G401.6 (cell line): ENCODE data around the gene PARP11.

ENCODE experiments used
- FAIRE-seq: peaks from 2 replicates; lab custom pipeline; 2012; peaks lifted over from hg19 to GRCh38; lab: Jason Lieb, UNC

The PARP11 gene

DNA sequence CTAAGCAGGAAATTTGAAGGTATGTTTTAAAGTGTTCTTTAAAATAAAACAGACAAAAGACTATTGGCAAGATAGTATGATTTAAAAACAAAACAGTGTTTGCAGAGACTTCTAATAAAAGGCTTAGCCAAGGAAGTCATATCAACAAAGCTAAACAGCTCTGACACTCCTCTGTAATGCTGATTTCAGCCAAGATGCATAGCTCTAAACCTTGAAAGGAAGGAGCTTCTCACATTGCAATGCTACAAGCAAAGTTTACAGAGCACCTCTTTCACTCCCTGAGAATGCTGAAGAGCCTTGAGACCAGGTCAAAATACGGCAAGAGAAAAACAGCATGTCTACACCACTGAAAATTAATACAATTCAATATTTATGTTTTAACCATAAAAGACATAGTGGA, 51.8 kb downstream of the PARP11 start:
- FAIRE-seq, result no peak

GRCh38 chr12:3820122-3820521, 53.1 kb downstream of the PARP11 start:
- no peak for FAIRE-seq

- no peak for FAIRE-seq
Observed at GRCh38 chr12:3816266-3816665, 56.9 kb downstream of the PARP11 start.

DNA sequence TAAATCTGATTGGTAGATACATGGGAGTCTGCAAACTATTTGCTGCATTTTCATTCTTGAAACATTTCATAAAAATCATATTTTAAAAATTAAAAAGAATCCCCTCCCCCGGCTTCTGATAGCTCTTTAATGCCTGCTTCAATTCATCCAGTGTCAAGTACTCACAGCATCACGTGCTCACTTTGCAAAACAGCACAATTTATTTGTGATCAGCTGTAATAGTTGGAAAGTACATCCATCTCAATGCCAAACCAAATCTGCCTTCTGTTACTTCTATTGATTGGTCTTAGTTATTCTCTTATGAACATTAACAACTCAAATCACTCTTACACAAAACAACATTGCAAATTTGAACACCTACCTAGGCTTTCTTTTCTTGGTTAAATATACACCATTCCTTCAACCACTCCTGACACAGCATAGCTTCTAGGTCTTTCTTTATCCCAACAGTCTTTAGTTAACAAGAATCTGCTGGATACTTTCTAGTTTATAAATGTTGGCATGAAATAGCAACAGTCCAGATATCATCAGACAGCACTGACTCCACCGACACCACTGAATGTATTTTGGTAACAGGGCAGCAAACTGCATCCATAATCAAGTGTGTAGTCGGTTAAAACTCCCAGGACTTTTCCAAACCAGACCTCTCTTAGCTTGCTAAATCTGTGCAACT, 58.0 kb downstream of the PARP11 start:
- no peak for FAIRE-seq

DNA sequence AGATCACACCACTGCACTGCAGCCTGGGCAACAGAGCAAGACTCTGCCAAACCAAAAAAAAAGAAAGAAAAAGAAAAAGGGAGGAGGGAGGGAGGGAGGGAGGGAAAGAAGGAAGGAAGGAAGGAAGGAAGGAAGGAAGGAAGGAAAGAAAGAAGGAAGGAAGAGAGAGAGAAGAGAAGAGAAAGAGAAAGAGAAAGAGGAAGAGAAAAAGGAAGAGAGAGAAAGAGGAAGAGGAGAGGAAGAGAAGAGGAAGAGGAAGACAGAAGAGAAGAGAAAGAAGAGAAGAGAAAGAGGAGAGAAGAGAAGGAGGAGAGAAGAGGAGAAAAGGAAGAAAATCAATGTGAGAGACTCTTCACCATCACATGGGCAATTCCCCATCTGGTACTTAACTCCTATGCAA, 62.7 kb downstream of the PARP11 start:
- no peak for FAIRE-seq

GRCh38 chr12:3810016-3810370, 63.2 kb downstream of the PARP11 start:
- FAIRE-seq, result no peak

DNA sequence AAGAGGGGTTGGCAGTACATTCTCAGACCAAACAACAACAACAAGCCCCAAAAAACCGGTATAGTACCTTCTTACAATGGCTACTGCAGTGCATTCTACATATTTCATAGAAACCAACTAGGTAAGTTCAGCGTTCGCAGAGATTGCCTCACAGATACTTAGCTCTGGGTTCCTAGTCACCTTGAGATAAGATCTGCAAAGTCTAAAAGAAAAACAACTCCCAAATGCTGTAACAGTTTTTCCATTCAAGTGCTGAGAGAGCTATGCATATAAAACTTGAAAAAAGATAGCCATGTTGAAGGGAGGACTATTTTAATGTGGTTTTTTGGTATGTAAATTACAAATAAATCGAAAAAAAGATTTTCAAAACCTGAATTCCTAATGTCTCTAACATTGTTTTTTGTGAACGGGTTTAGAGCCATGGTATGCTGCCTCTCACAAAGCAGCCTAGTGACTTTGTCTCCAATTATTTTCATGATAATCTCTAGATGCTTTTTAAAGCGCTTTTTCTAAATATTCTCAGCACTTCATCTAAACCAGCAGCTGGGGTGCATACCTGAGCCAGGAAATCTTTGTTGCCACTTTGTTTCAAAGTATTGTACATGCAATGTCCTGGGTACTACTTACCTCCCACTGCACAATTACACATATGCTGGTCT, 63.7 kb downstream of the PARP11 start:
- no peak for FAIRE-seq

GRCh38 chr12:3805077-3805476, 68.1 kb downstream of the PARP11 start:
- no peak for FAIRE-seq

- peak; percentile 80 for FAIRE-seq
Observed at GRCh38 chr12:3803865-3804472, 69.2 kb downstream of the PARP11 start.

- no peak for FAIRE-seq
Observed at GRCh38 chr12:3802721-3803120, 70.5 kb downstream of the PARP11 start.

- FAIRE-seq, result no peak
Observed at GRCh38 chr12:3797531-3798048, 75.6 kb downstream of the PARP11 start.

- no peak for FAIRE-seq
Observed at GRCh38 chr12:3795492-3796133, 77.6 kb downstream of the PARP11 start.

DNA sequence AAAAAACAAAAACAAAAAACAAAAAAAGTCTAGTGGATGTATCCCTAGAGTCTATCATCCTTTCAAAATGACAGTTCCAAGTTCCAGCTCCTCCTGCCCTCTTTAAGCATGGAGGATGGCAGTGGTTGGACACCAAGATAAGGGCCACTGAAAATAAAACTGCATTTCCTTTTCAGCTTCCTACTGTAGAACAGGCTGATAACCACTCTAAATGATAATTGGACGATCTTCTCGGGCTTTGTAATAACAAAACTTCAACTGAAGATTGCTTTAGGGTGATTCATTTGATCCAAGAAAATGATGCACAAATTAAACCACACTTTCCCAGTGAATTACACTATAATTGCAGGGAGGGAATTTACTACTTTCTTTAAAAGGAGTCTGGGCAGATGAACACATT, 78.1 kb downstream of the PARP11 start:
- no peak for FAIRE-seq

GRCh38 chr12:3792623-3793288, 80.4 kb downstream of the PARP11 start:
- no peak for FAIRE-seq

- FAIRE-seq, result no peak
Observed at GRCh38 chr12:3791256-3791874, 81.8 kb downstream of the PARP11 start.

DNA sequence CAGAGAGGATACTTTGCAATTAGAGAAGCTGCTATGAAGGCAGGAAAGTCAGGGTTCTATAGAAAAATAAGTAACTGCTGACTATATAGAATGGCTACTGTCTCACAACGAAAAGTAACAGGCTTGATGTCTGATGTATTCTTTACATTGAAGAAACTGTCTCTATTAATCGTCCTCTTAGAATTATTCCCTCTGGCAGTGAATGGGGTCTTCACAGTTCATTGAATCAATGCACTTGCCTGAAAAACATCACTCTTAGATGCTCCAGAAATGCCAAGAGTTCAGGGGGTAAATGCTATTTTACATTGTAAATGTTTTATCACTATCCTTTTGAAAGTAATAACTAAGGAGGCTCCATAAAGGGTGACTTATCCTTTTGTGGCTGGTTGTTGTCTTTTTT, 82.6 kb downstream of the PARP11 start:
- FAIRE-seq, result no peak

DNA sequence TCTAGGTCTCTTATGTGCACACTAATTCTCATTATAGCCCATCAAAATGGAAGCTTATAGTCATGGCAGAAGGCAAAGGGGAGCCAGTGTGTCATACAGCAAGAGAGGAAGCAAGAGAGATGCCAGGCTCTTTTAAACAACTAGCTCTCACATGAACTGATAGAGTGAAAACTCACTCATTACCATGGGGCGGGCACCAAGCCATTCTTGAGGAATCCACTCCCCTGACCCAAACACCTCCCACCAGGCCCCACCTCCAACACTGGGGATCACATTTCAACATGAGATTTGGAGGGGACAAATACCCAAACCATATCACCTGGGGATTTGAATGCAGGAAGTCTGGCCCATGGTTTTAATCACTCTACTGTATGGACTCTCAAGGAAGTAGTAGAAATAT, 83.4 kb downstream of the PARP11 start:
- no peak for FAIRE-seq

GRCh38 chr12:3777206-3777809, 95.9 kb downstream of the PARP11 start:
- peak; percentile 63 for FAIRE-seq

DNA sequence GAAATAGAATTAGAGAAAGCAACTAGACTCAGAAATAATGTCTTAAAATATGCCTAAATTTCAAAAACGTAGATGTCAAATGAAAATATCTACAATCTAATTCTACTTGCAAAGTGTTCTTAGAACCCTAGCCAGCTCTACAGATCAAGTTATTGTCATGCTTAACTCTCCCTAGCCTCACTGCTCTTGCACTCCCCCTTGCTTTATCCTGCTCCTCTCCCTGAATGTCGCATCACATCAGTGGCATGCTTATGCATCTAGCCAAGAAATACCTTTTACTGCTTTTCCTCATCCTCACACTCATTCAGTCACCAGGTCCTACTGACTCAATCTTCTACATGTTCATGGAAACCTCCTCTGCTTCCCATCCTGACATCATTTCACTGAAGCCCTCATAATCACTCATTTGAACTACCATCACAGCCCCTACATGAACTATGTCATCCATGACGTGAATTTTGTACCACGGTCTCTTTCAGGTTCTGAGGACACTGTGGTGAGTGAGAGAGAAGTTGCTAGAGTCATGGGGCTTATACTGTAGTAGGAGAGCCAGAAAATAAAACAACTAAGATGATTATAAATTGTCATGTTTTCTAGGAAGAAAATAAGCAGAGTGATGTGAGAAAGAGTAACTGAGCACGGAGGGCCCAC, 97.7 kb downstream of the PARP11 start:
- FAIRE-seq, result no peak

GRCh38 chr12:3772380-3772779, 100.8 kb downstream of the PARP11 start:
- FAIRE-seq, result no peak

- FAIRE-seq, result no peak
Observed at GRCh38 chr12:3771853-3772252, 101.3 kb downstream of the PARP11 start.
